Karpas-422 (cell line): ENCODE results near the gene REC8. TPM values are rescaled to one million over a fixed set of nuclear protein-coding genes. Genes with fewer than 3 reads are reported as not detected.

Experiments
- DNase-seq: peaks from one replicate; pipeline ENCODE4 v3.0.0-alpha.2; 2015
- H2AFZ ChIP-seq: fragments of 200-600 bp; sonication (generic); 2 replicates; pipeline ENCODE4 v1.6.1; 2014; ENCODE audit warnings: antibody characterized with exemption, low read length, mixed read lengths
- H3K27ac ChIP-seq: fragments of 200-600 bp; sonication (generic); 2 replicates; pipeline ENCODE4 v1.5.1; 2014; ENCODE audit warnings: mild to moderate bottlenecking, low read length, moderate library complexity
- H3K27me3 ChIP-seq: fragments of 200-600 bp; sonication (generic); 2 replicates; pipeline ENCODE4 v1.6.1; 2014; ENCODE audit warnings: low read length, mixed read lengths
- H3K36me3 ChIP-seq: fragments of 200-600 bp; sonication (generic); 2 replicates; pipeline ENCODE4 v1.6.1; 2014; ENCODE audit warnings: low read length, mixed read lengths; ENCODE audit not compliant: insufficient read depth
- H3K4me1 ChIP-seq: fragments of 200-600 bp; sonication (generic); 2 replicates; pipeline ENCODE4 v1.6.1; 2014; ENCODE audit warnings: mild to moderate bottlenecking, low read length, mixed read lengths
- H3K4me2 ChIP-seq: fragments of 200-600 bp; sonication (generic); 2 replicates; pipeline ENCODE4 v1.6.1; 2014; ENCODE audit warnings: low read length, low read depth, mild to moderate bottlenecking; ENCODE audit not compliant: poor library complexity, severe bottlenecking
- H3K4me3 ChIP-seq: fragments of 200-600 bp; sonication (generic); 2 replicates; pipeline ENCODE4 v1.5.1; 2014; ENCODE audit warnings: mild to moderate bottlenecking, antibody characterized with exemption, low read length, mixed read lengths
- H3K79me2 ChIP-seq: fragments of 200-600 bp; sonication (generic); 2 replicates; pipeline ENCODE4 v1.6.1; 2014; ENCODE audit warnings: mild to moderate bottlenecking, low read length, mixed read lengths
- H3K9ac ChIP-seq: fragments of 200-600 bp; sonication (generic); 2 replicates; pipeline ENCODE4 v1.6.0; 2014; ENCODE audit warnings: low read length
- H3K9me2 ChIP-seq: fragments of 200-600 bp; sonication (generic), shearing (Covaris generic); replicated peaks from 2 replicates; pipeline ENCODE4 v1.6.0; 2014; ENCODE audit warnings: mild to moderate bottlenecking, low read length, moderate library complexity; ENCODE audit not compliant: insufficient read depth
- H3K9me3 ChIP-seq: fragments of 300-700, 200-600 bp; sonication (generic); 2 replicates; pipeline ENCODE4 v1.6.1; 2014; ENCODE audit warnings: low read length, mixed read lengths
- H4K20me1 ChIP-seq: fragments of 200-600 bp; sonication (generic); 2 replicates; pipeline ENCODE4 v1.6.1; 2014; ENCODE audit warnings: mild to moderate bottlenecking, antibody characterized with exemption, low read length, low read depth; ENCODE audit not compliant: insufficient read depth
- total RNA-seq: library from RNA; depleted of rRNA; stranded (reverse); fragments of >200 nt; shearing (Covaris generic); gene quantifications from 2 replicates; pipeline ENCODE4 v1.2.3, GENCODE V29; 2014; ENCODE audit warnings: low replicate concordance; rRNA removed

REC8 gene, protein sequence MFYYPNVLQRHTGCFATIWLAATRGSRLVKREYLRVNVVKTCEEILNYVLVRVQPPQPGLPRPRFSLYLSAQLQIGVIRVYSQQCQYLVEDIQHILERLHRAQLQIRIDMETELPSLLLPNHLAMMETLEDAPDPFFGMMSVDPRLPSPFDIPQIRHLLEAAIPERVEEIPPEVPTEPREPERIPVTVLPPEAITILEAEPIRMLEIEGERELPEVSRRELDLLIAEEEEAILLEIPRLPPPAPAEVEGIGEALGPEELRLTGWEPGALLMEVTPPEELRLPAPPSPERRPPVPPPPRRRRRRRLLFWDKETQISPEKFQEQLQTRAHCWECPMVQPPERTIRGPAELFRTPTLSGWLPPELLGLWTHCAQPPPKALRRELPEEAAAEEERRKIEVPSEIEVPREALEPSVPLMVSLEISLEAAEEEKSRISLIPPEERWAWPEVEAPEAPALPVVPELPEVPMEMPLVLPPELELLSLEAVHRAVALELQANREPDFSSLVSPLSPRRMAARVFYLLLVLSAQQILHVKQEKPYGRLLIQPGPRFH
- total RNA-seq, result 22.1 and 34.6 TPM in 2 replicates

DNA sequence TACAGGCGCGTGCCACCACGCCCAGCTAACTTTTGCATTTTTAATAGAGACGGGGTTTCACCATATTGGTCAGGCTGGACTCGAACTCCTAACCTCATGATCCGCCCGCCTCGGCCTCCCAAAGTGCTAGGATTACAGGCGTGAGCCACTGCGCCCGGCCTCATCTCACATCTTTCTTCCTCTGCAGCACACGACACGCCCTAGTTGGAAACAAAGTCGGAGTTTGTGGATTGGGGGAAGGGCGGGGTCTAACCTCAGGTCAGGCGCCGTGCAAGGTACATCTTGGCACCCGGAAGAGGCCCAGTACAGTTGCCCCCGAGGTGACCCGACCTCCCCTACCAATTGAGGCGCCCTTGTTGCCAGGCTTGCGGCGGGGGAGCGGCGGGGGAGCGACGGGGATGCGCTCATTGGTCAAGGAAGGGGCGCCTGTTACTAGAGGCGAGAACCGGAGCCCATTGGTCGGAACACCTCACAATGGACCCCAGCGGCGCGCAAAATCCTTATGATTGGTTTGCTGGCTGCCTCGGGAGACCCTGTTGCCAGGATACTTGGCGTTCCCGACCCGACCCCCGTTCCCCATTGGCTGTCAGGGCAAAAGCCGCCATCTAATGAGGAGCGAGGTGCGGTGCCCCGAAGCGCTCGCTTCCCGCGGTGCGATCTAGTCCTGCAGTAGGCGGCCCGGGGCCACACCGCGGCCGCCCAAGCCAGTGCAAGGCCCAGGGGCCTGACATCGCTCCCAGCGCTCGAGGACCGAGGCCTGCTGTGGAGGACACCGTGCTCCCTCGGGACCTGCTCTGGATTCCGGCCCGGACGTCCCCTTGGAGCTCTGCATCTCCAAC lies at the start of gene REC8:
REC8 (plus strand) TSS at position 659 of the 839 bp plus-strand sequence. CDS start 473 bp downstream, outside the sequence.
- peak within 1 kb of the TSS; percentile 70 for H3K4me2 ChIP-seq

DNA sequence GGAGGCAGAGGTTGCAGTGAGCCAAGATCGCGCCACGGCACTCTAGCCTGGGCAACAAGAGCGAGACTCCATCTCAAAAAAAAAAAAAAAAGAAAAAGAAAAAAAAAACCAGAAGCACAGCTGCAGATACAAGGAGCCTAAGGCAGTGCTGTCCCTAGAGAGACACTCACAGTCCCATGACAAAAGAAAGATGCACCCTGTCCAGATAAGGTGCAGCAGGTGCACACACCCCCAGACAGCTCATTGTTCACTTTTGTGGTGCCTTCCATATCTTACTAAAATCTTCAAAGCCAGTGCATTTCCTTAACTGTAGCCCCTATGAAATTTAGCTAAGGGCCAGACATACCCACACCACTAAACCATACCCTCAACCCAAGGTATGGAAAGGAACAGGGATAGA lies 49.5 kb upstream of the REC8 start:
- H3K9me3 ChIP-seq, result no peaks in the 10 kb centered on the region
- no peak overlapping the region for H3K4me2 ChIP-seq
- no peak for DNase-seq
- H3K9me2 ChIP-seq, result no peaks in the 10 kb centered on the region
- H2AFZ ChIP-seq, result no peak overlapping the region
- no peak overlapping the region for H3K27ac ChIP-seq
- no peaks in the 10 kb centered on the region for H4K20me1 ChIP-seq
- no peaks in the 10 kb centered on the region for H3K27me3 ChIP-seq
- H3K4me1 ChIP-seq, result peaks cover 13% of the 10 kb centered on the region
- H3K4me3 ChIP-seq, result no peak overlapping the region
- H3K9ac ChIP-seq, result no peak overlapping the region
- peaks cover 26% of the 10 kb centered on the region for H3K36me3 ChIP-seq
- no peaks in the 10 kb centered on the region for H3K79me2 ChIP-seq

More for the DNA sequence above, at the start of gene REC8:
- no peaks in the 10 kb centered on the region for H3K9me3 ChIP-seq
- no peaks in the 10 kb centered on the region for H4K20me1 ChIP-seq
- H3K9ac ChIP-seq, result peak within 1 kb of the TSS; percentile 75
- H3K27ac ChIP-seq, result peak within 1 kb of the TSS; percentile 52
- H3K36me3 ChIP-seq, result 0 out of 2 replicates have a peak, but pooled peaks cover 5% of the 10 kb centered on the region
- H3K9me2 ChIP-seq, result no peaks in the 10 kb centered on the region
- H3K4me1 ChIP-seq, result peaks cover 7% of the 10 kb centered on the region
- peak; percentile 96 for DNase-seq
- H2AFZ ChIP-seq, result 0 out of 2 replicates have a peak within 1 kb of the TSS, but pooled peaks have one; percentile 22
- no peaks in the 10 kb centered on the region for H3K27me3 ChIP-seq
- H3K4me3 ChIP-seq, result peak within 1 kb of the TSS; percentile 64
- peaks cover 15% of the 10 kb centered on the region for H3K79me2 ChIP-seq

DNA sequence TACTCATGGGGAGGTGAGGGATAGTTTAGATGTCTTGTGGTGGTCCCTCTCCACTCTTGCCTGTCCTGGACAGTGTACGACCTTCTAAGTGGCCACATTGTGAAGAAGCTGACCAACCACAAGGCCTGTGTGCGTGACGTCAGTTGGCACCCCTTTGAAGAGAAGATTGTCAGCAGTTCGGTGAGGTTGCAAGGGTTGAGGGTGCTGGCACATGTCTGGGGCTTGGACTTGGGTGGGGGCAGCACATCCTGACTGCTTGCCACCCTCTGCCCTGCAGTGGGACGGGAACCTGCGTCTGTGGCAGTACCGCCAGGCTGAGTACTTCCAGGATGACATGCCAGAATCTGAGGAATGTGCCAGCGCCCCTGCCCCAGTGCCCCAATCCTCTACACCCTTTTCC lies 49.0 kb upstream of the REC8 start:
- H3K27me3 ChIP-seq, result no peaks in the 10 kb centered on the region
- H2AFZ ChIP-seq, result no peak overlapping the region
- H3K9ac ChIP-seq, result no peak overlapping the region
- DNase-seq, result no peak
- H3K4me1 ChIP-seq, result peaks cover 13% of the 10 kb centered on the region
- no peaks in the 10 kb centered on the region for H3K79me2 ChIP-seq
- no peak overlapping the region for H3K27ac ChIP-seq
- H3K9me3 ChIP-seq, result no peaks in the 10 kb centered on the region
- H3K4me3 ChIP-seq, result no peak overlapping the region
- H3K9me2 ChIP-seq, result no peaks in the 10 kb centered on the region
- no peak overlapping the region for H3K4me2 ChIP-seq
- H4K20me1 ChIP-seq, result no peaks in the 10 kb centered on the region
- H3K36me3 ChIP-seq, result peaks cover 21% of the 10 kb centered on the region

DNA sequence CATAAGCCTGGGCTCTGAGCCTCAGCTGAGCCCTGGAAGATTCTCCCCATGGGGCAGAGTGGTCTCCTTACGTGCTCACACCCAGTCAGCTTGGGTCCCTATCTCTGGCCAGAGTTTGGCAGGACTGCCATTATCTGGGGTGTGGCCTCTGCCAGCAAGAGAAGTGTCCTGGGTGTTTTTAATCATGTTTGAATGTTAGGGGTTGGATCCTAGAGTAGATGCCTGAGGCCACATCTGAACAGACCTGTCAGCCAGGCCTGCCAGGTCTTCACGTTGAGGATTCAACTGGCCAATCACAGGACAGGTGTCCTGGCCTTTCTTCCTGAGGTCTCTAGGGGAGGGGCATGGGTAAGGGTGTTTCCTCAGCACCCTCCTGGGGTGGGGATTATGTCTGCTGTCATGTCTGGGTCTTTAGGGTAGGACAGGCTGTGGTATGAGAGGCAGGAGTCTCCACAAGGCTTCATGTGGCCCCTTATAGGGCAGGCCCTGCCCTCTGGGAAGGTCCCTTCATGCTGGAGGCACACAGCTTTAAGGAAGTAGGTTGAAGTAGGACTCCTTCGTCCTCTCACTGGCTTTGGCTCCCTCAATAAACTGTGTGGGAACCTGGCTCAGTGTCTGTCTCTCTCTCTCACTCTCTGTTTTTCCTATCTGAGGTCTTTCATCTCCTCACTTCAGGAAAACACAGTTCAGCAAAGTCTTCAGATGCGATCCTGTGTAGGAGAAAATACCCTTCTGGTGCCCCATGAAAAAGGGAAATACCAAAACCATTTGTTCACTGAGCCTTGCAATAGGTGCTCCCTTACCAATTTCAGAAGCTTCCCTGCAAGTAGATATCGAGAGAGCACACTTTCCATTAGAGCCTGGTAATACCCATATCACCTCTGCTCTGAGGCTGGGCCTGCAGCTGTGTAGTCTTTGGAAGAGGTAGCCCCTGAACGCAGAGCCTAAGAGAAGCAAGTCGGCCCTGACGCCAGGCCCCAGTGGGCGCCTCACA lies 48.2 kb upstream of the REC8 start:
- Histone ChIP-seq H3K4me2 (no peak overlapping the region), H3K36me3 (peaks cover 18% of the 10 kb centered on the region), H3K9ac (no peak overlapping the region), H3K27me3 (no peaks in the 10 kb centered on the region), H3K9me3 (no peaks in the 10 kb centered on the region), H3K4me1 (peaks cover 13% of the 10 kb centered on the region), H4K20me1 (no peaks in the 10 kb centered on the region), H3K9me2 (no peaks in the 10 kb centered on the region), H2AFZ (no peak overlapping the region), H3K79me2 (no peaks in the 10 kb centered on the region), H3K4me3 (no peak overlapping the region), H3K27ac (no peak overlapping the region)
- no peak for DNase-seq

DNA sequence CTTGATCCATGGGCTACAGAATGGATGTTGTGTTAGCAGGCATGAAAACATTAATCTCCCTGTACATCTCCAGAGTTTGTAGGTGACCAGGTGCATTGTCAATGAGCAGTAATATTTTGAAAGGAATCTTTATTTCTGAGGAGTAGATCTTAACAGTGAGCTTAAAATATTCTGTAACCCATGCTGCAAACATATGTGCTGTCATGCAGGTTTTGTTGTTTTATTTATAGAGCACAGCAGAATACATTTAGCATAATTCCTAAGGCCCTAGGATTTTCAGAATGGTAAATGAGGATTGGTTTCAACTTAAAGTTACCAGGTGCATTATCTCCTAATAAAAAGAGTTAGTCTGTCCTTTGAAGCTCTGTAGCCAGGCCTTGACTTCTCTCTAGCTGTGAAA lies 44.9 kb upstream of the REC8 start:
- H2AFZ ChIP-seq, result no peak overlapping the region

DNA sequence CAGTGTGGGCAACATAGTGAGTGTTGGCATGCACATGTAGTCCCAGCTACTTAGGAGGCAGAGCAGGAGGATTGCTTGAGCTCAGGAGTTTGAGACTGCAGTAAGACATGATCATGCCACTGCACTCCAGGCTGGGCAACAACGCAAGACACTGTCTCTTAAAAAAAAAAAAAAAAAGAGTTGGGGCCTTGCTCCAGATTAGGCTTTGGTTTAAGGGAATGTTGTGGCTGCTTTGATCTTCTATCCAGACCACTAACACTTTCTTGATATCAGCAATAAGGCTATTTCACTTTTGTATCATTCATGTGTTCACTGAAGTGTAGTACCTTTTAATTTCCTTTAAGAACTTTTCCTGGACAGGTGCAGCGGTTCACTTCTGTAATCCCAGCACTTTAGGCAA lies 44.2 kb upstream of the REC8 start:
- Histone ChIP-seq H3K4me2 (no peak overlapping the region), H3K9me2 (no peaks in the 10 kb centered on the region), H3K27ac (no peak overlapping the region)

More for the DNA sequence above, 44.9 kb upstream of the REC8 start:
- Histone ChIP-seq H3K27me3 (no peaks in the 10 kb centered on the region), H3K9ac (no peak overlapping the region), H3K4me3 (no peak overlapping the region), H3K9me3 (no peaks in the 10 kb centered on the region), H3K9me2 (no peaks in the 10 kb centered on the region), H3K4me1 (peaks cover 13% of the 10 kb centered on the region), H3K36me3 (peaks cover 5% of the 10 kb centered on the region; the same call in 1 of the 2 replicates), H4K20me1 (no peaks in the 10 kb centered on the region), H3K4me2 (no peak overlapping the region), H3K27ac (no peak overlapping the region), H3K79me2 (no peaks in the 10 kb centered on the region)
- no peak for DNase-seq

DNA sequence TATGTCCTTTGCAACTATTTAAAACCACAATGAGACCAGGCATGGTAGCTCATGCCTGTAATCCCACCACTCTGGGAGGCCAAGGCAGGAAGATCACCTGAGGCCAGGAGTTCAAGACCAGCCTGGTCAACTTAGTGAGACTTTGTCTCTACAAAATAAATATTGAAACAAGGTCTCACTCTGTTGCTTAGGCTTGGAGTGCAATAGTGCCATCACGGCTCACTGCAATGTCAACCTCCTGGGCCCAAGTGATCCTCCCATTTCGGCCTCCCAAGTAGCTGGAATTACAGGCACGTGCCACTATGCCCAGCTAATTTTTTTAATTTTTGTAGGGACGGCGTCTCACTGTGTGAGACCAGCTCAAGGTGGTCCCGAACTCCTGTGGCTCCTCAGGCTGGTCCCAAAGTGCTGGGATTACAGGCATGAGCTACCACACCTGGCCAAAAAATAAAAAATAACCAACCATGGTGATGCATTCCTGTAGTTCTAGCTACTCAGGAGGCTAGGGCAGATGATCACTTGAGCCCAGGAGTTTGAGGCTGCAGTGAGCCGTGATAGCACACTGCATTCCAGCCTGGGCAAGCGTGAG lies 42.4 kb upstream of the REC8 start:
- Histone ChIP-seq H3K27ac (no peak overlapping the region), H3K27me3 (no peaks in the 10 kb centered on the region), H3K79me2 (no peaks in the 10 kb centered on the region), H3K9ac (no peak overlapping the region), H3K9me3 (no peaks in the 10 kb centered on the region), H3K9me2 (no peaks in the 10 kb centered on the region), H3K36me3 (no peaks in the 10 kb centered on the region), H3K4me2 (no peak overlapping the region), H4K20me1 (no peaks in the 10 kb centered on the region), H3K4me1 (no peaks in the 10 kb centered on the region), H2AFZ (no peak overlapping the region), H3K4me3 (no peak overlapping the region)
- DNase-seq, result no peak

More for the DNA sequence above, 44.2 kb upstream of the REC8 start:
- Histone ChIP-seq H3K4me3 (no peak overlapping the region), H3K9ac (no peak overlapping the region), H3K4me1 (peaks cover 8% of the 10 kb centered on the region), H3K79me2 (no peaks in the 10 kb centered on the region), H3K9me3 (no peaks in the 10 kb centered on the region), H3K36me3 (peaks cover 2% of the 10 kb centered on the region; the same call in 1 of the 2 replicates), H2AFZ (no peak overlapping the region), H4K20me1 (no peaks in the 10 kb centered on the region), H3K27me3 (no peaks in the 10 kb centered on the region)
- DNase-seq, result no peak
